Measurements from ENCODE around the gene LILRA1. TPM values are rescaled to one million over a fixed set of nuclear protein-coding genes. Genes with fewer than 3 reads are reported as not detected.

LILRA1 gene
- total and polyA plus RNA-seq, 10 of the 15 experiments (the other 5 are each of a cell fraction or from before 2014, with no cell fraction given): 0.04 TPM; not detected in 9

GRCh38 chr19:54551293-54551692, 42.1 kb upstream of the LILRA1 start:
- Histone ChIP-seq H3K79me2 (ENCODE audit: control insufficient read depth, insufficient read depth, low read length) (no peaks in the 10 kb centered on the region), H2AFZ (ENCODE audit: control insufficient read depth, low read depth, low read length) (no peak overlapping the region), H3K9me3 (replicated peaks; ENCODE audit: control insufficient read depth, insufficient read depth, low read length) (no peaks in the 10 kb centered on the region), H3K9ac (ENCODE audit: control insufficient read depth, insufficient read depth, low read length) (peak overlapping the region; percentile 30; the same call in 1 of the 2 replicates), H3K4me2 (ENCODE audit: control insufficient read depth, insufficient read depth) (peak overlapping the region; percentile 68), H3K4me3 (peak overlapping the region; percentile 48; the same call in 1 of the 2 replicates), H3K36me3 (ENCODE audit: control insufficient read depth in 2 of 2, insufficient read depth in 2 of 2, low read length in 1 of 2) (no peaks in the 10 kb centered on the region), H4K20me1 (ENCODE audit: control insufficient read depth, insufficient read depth) (no peaks in the 10 kb centered on the region), H3K27ac (ENCODE audit: control insufficient read depth, insufficient read depth) (peak overlapping the region; percentile 33), H3K27me3 (replicated peaks in 1 of 2; ENCODE audit: control insufficient read depth in 2 of 2, insufficient read depth in 2 of 2, low read length in 1 of 2) (no peaks in the 10 kb centered on the region), H3K4me1 (ENCODE audit: control insufficient read depth, insufficient read depth, low read length) (peaks cover 24% of the 10 kb centered on the region)
- ChIA-PET RAD21 (ENCODE audit: unreplicated experiment) (interaction anchor here (0.8 to 1.9 kb wide), 5 partner anchors 32 to 103 kb away, joined by 3 to 17 read pairs (median 4); no protein-coding TSS in a partner anchor), SMC1A (ENCODE audit: uncharacterized antibody, unreplicated experiment) (interaction anchor here (0.6 to 2.4 kb wide), 12 partner anchors 16 to 705 kb away, joined by 3 to 19 read pairs (median 4); no protein-coding TSS in a partner anchor), POLR2A (interaction anchor here (0.8 to 1.4 kb wide), 6 partner anchors 18 to 71 kb away, joined by 3 to 9 read pairs (median 3); no protein-coding TSS in a partner anchor), CTCF (interaction anchor here (0.8 to 1.9 kb wide), 9 partner anchors 22 to 123 kb away, joined by 3 to 9 read pairs (median 3); partner anchors contain the start of gene LILRA2)
- in situ Hi-C loops (cut with MboI): no loop called here
- intact Hi-C loops (cut with micrococcal nuclease; ENCODE audit: unreplicated experiment): loop anchor here (2.0 to 5.0 kb wide), 4 partner anchors 16 to 69 kb away; no protein-coding TSS in a partner anchor
- peak; percentile 67 for DNase-seq (ENCODE audit: low read depth, low spot score)
- WGBS (ENCODE audit: insufficient coverage, insufficient replicate concordance, low lambda C conversion rate, missing lambda C conversion rate): 3% methylated on average over 6 of the region's 6 CpGs
- peak; percentile 76 for ATAC-seq
- no TSS peak for BruUV-seq (replicated peaks)
- peak; percentile 97 for FAIRE-seq
- TF ChIP-seq JUNB (IDR thresholded peaks at IDR 0.05) (peak; percentile 35), GATAD2B (conservative IDR thresholded peaks at IDR 0.05; ENCODE audit: low read depth) (0 out of 2 replicates have a peak, but pooled peaks have one; percentile 19), JUND (IDR thresholded peaks at IDR 0.05; ENCODE audit: low read depth, low read length) (no peak), ZBED1 (IDR thresholded peaks at IDR 0.05; ENCODE audit: borderline replicate concordance) (no peak), RELA (IDR thresholded peaks at IDR 0.05; ENCODE audit: borderline replicate concordance, partially characterized antibody) (no peak), NFYB (IDR thresholded peaks at IDR 0.05; ENCODE audit: insufficient read depth, low read depth, low read length) (no peak), TCF7 (IDR thresholded peaks at IDR 0.05; ENCODE audit: borderline replicate concordance) (peak; percentile 99), POLR2AphosphoS5 (IDR thresholded peaks at IDR 0.05; ENCODE audit: low read length) (no peak), TCF12 (IDR thresholded peaks at IDR 0.05; ENCODE audit: low read depth, low read length) (peak; percentile 87; the same call in 1 of the 2 replicates), RUNX3 (IDR thresholded peaks at IDR 0.05; ENCODE audit: low read length) (peak; percentile 98), SKIL (IDR thresholded peaks at IDR 0.05; ENCODE audit: low read depth, poor library complexity, severe bottlenecking) (peak; percentile 43), MEF2A (IDR thresholded peaks at IDR 0.05; ENCODE audit: insufficient read depth, low read depth, low read length) (peak; percentile 89), PAX5 (IDR thresholded peaks at IDR 0.05; ENCODE audit: borderline replicate concordance, low read depth, low read length) (peak; percentile 74; the same call in 1 of the 2 replicates), ETV6 (conservative IDR thresholded peaks at IDR 0.05 in 1 of 2, IDR thresholded peaks at IDR 0.05 in 1 of 2; ENCODE audit: borderline replicate concordance in 1 of 2, low read depth in 1 of 2) (peak in 1 of 2 experiments; percentile 55; a peak in 1 of 4 replicates), PML (IDR thresholded peaks at IDR 0.05; ENCODE audit: low read length) (no peak), NKRF (conservative IDR thresholded peaks at IDR 0.05) (no peak), USF1 (IDR thresholded peaks at IDR 0.05; ENCODE audit: borderline replicate concordance, extremely low read length, insufficient read depth, low read depth, low read length) (no peak), BACH1 (IDR thresholded peaks at IDR 0.05; ENCODE audit: borderline replicate concordance) (no peak), MTA2 (IDR thresholded peaks at IDR 0.05; ENCODE audit: low read depth) (peak; percentile 85), TBL1XR1 (IDR thresholded peaks at IDR 0.05; ENCODE audit: low read depth, low read length) (peak; percentile 90)

All from GM12878 (cell line).